BJ (cell line): ENCODE results near the gene ST7. TPM values are rescaled to one million over a fixed set of nuclear protein-coding genes. Genes with fewer than 3 reads are reported as not detected.

Source experiments
- CTCF ChIA-PET: fragments of 350-600 bp; formaldehyde crosslinking; extraction: SDS; loops from one replicate; lab custom pipeline; 2021; ENCODE audit warnings: antibody characterized with exemption, inconsistent platforms; lab: Yijun Ruan, JAX
- POLR2A ChIA-PET: fragments of 300-600 bp; sonication (Branson Sonifier 250); formaldehyde crosslinking; extraction: SDS; loops from one replicate; lab custom pipeline; 2021; ENCODE audit warnings: antibody characterized with exemption; lab: Charles Lee
- DNase-seq: peaks from one replicate; pipeline ENCODE4 v3.0.0-alpha.2; 2011; ENCODE audit warnings: low read depth
- H3K27me3 ChIP-seq: 2 replicates; pipeline ENCODE4 v1.6.0; 2011; ENCODE audit warnings: low read length; ENCODE audit not compliant: control insufficient read depth, insufficient read depth
- H3K36me3 ChIP-seq: 2 replicates; pipeline ENCODE4 v1.5.1; 2011; ENCODE audit warnings: low read length; ENCODE audit not compliant: control insufficient read depth, insufficient read depth
- H3K4me3 ChIP-seq: 2 replicates; pipeline ENCODE4 v1.5.1; 2011; ENCODE audit warnings: low read depth, mild to moderate bottlenecking, control low read depth, low read length
- CTCF ChIP-seq: IDR thresholded peaks from 2 replicates; pipeline ENCODE4 v1.5.1; 2011; ENCODE audit warnings: low read depth, mild to moderate bottlenecking, control low read depth, inconsistent platforms, low read length, moderate library complexity; ENCODE audit not compliant: insufficient read depth
- polyA plus RNA-seq: library from polyadenylated mRNA; depleted of rRNA; stranded (reverse); fragments of >200 nt; gene quantifications from 2 replicates; pipeline ENCODE4 v1.2.3, GENCODE V29; 2011

The ST7 gene
- polyA plus RNA-seq, 1 experiment = 16.0 TPM

GRCh38 chr7:117229350-117229749, 276.0 kb downstream of the ST7 start:
- TF ChIP-seq CTCF = no peak
- no peak for DNase-seq
- ChIA-PET CTCF (interaction anchor here (0.7 to 2.4 kb wide), 3 partner anchors 10 to 157 kb away, joined by 3 to 13 read pairs (median 5); no protein-coding TSS in a partner anchor), POLR2A (interaction anchor here (1.2 kb wide), 1 partner anchor 37 kb away, joined by 3 read pairs; no protein-coding TSS in a partner anchor)
- Histone ChIP-seq H3K36me3 (no peaks in the 10 kb centered on the region), H3K4me3 (no peak overlapping the region), H3K27me3 (no peaks in the 10 kb centered on the region)

GRCh38 chr7:117230276-117231046, 277.2 kb downstream of the ST7 start:
- no peak for TF ChIP-seq CTCF
- ChIA-PET POLR2A (interaction anchor here (0.6 to 0.7 kb wide), 2 partner anchors 21 to 28 kb away, joined by 3 to 6 read pairs; no protein-coding TSS in a partner anchor), CTCF (interaction anchor here (1.0 to 2.4 kb wide), 4 partner anchors 11 to 156 kb away, joined by 3 to 13 read pairs (median 5); partner anchors contain the start of gene WNT2)
- DNase-seq = peak; percentile 93
- no peak overlapping the region for H3K4me3 ChIP-seq
- H3K36me3 ChIP-seq = no peaks in the 10 kb centered on the region
- H3K27me3 ChIP-seq = no peaks in the 10 kb centered on the region

- CTCF ChIA-PET = interaction anchor here (1.0 to 2.4 kb wide), 3 partner anchors 18 to 155 kb away, joined by 3 to 13 read pairs (median 5); partner anchors contain the start of gene WNT2
- Histone ChIP-seq H3K36me3 (no peaks in the 10 kb centered on the region), H3K4me3 (no peak overlapping the region), H3K27me3 (no peaks in the 10 kb centered on the region)
- POLR2A ChIA-PET = interaction anchor here (0.7 kb wide), 1 partner anchor 21 kb away, joined by 6 read pairs; no protein-coding TSS in a partner anchor
- no peak for TF ChIP-seq CTCF
- no peak for DNase-seq
These were observed 277.7 kb downstream of the ST7 start for GRCh38 chr7:117231047-117231359.

- TF ChIP-seq CTCF = no peak
- DNase-seq = no peak
- no peaks in the 10 kb centered on the region for H3K36me3 ChIP-seq
- CTCF ChIA-PET = no interaction called here
- no peak overlapping the region for H3K4me3 ChIP-seq
- no peaks in the 10 kb centered on the region; the same call in 1 of the 2 replicates for H3K27me3 ChIP-seq
- POLR2A ChIA-PET = no interaction called here
These were observed 284.3 kb downstream of the ST7 start for GRCh38 chr7:117237646-117238045.

GRCh38 chr7:117238472-117238871, 285.2 kb downstream of the ST7 start:
- TF ChIP-seq CTCF = no peak
- CTCF ChIA-PET = no interaction called here

More at GRCh38 chr7:117238472-117238871, 285.2 kb downstream of the ST7 start:
- Histone ChIP-seq H3K4me3 (no peak overlapping the region), H3K27me3 (no peaks in the 10 kb centered on the region; the same call in 1 of the 2 replicates), H3K36me3 (no peaks in the 10 kb centered on the region)
- DNase-seq = no peak
- POLR2A ChIA-PET = no interaction called here
